Vagina (tissue), 2 donors: ENCODE results near the gene ARHGEF17. TPM values are rescaled to one million over a fixed set of nuclear protein-coding genes. Genes with fewer than 3 reads are reported as not detected.

ENCODE experiments used
- DNase-seq, 2 donors: peaks; one replicate each; pipeline ENCODE4 v3.0.0-alpha.2; 2017; ENCODE audit errors: extremely low spot score in 2 of 2
- H3K27ac ChIP-seq: fragments of 200-600 bp; sonication (generic); one replicate; pipeline ENCODE4 v1.5.1; 2019
- H3K27me3 ChIP-seq: fragments of 200-600 bp; sonication (generic); one replicate; pipeline ENCODE4 v1.5.1; 2019
- H3K36me3 ChIP-seq, 2 donors: fragments of 200-600 bp; sonication (generic); one replicate each; pipeline ENCODE4 v1.5.1; 2017 to 2019
- H3K4me1 ChIP-seq: fragments of 200-600 bp; sonication (generic); one replicate; pipeline ENCODE4 v1.5.1; 2019
- H3K4me3 ChIP-seq, 2 donors: fragments of 200-600 bp; sonication (generic); 1 replicate in 1 of 2; 2 replicates in 1 of 2; pipeline ENCODE4 v1.5.1; 2016 to 2019
- H3K9me3 ChIP-seq: fragments of 200-600 bp; sonication (generic); one replicate; pipeline ENCODE4 v1.5.1; 2019
- POLR2A ChIP-seq, 2 donors: fragments of 450-650 bp; IDR thresholded peaks; one replicate each; pipeline ENCODE4 v1.6.1; 2017; ENCODE audit warnings: antibody characterized with exemption in 2 of 2, mild to moderate bottlenecking in 2 of 2, moderate library complexity in 2 of 2
- POLR2AphosphoS5 ChIP-seq, 2 donors: sonication (generic); formaldehyde crosslinking; IDR thresholded peaks; one replicate each; pipeline ENCODE4 v1.9.0; 2017; ENCODE audit warnings: antibody characterized with exemption in 2 of 2, mild to moderate bottlenecking in 2 of 2, low read depth in 1 of 2; ENCODE audit not compliant: insufficient read depth in 1 of 2
- intact Hi-C: fragments of 100-400 bp; cut with DNase I; formaldehyde crosslinking; loops from one replicate; pipeline ENCODE4 v1.15.1; 2023
- total RNA-seq: library from RNA; depleted of rRNA; stranded (reverse); fragments of >200 nt; gene quantifications from one replicate; pipeline ENCODE4 v1.2.3, GENCODE V29; 2016
- TF ChIP-seq, protein P1 (sequence below), 3 experiments: fragments of 450-650 bp in 2 of 3; fragments of 200-600 bp in 1 of 3; sonication (generic) in 1 of 3; IDR thresholded peaks; one replicate each; pipeline ENCODE4 v1.5.1; 2017 to 2019; ENCODE audit warnings: antibody characterized with exemption in 3 of 3, mild to moderate bottlenecking in 2 of 3, moderate library complexity in 2 of 3

ARHGEF17 gene
- total RNA-seq, 1 donor from 2014 or later, result 32.9 TPM

DNA sequence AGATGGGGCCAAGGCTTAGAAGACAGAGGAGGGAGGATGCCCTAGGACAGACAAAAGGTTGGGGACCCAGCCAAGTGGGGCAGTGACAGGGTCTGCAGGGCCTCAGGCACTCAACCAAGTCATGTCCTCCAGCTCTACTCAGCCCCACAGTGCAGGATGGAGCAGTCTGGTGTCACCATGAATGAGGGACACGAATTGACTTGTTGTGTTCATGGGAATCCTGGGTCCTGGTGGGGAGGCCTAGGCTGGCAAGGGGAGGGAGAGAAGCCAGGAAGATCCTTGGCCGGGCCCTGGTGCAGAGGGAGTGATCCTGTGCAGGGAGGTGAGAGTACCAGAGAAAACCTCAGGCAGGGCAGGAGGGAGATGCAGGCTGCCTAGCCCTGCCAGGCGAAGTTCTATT is 24.0 kb upstream of the ARHGEF17 start:
- intact Hi-C loops, result loop anchor here (10.0 kb wide), 1 partner anchor 99 kb away; no protein-coding TSS in a partner anchor
- Histone ChIP-seq H3K9me3 (no peaks in the 10 kb centered on the region), H3K36me3 (no peaks in the 10 kb centered on the region), H3K27me3 (no peaks in the 10 kb centered on the region), H3K4me1 (peaks cover 5% of the 10 kb centered on the region), H3K27ac (no peak overlapping the region), H3K4me3 (no peak overlapping the region)
- no peak for DNase-seq
- no peak for TF ChIP-seq POLR2A (IDR thresholded peaks at IDR 0.05)
- TF ChIP-seq, protein P1, sequence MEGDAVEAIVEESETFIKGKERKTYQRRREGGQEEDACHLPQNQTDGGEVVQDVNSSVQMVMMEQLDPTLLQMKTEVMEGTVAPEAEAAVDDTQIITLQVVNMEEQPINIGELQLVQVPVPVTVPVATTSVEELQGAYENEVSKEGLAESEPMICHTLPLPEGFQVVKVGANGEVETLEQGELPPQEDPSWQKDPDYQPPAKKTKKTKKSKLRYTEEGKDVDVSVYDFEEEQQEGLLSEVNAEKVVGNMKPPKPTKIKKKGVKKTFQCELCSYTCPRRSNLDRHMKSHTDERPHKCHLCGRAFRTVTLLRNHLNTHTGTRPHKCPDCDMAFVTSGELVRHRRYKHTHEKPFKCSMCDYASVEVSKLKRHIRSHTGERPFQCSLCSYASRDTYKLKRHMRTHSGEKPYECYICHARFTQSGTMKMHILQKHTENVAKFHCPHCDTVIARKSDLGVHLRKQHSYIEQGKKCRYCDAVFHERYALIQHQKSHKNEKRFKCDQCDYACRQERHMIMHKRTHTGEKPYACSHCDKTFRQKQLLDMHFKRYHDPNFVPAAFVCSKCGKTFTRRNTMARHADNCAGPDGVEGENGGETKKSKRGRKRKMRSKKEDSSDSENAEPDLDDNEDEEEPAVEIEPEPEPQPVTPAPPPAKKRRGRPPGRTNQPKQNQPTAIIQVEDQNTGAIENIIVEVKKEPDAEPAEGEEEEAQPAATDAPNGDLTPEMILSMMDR (IDR thresholded peaks at IDR 0.05), result no peak
- TF ChIP-seq POLR2AphosphoS5 (IDR thresholded peaks at IDR 0.05; ENCODE audit: insufficient read depth in 1 of 2, low read depth in 1 of 2), result no peak

DNA sequence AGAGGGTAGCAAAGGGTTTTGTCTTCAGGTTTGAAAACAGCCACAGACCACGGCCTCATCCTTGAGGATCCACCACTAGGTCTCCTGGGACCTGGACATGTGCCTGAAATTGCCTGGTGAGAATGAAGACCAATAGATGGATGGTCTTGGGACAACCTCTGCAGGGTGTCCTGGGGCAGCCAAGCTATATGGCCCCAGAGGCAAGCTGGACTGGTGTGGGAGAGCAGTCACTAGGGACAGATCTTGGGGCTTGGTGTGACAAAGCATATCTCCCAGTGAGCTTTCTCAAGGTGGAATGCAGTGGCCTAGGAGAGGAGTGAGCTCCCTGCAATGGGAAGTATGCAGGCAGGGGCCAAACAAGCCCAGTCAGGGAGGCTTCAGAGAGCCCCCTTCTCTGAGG is 22.4 kb upstream of the ARHGEF17 start:
- no peaks in the 10 kb centered on the region for H3K27me3 ChIP-seq
- DNase-seq, result no peak
- H3K4me3 ChIP-seq, result no peak overlapping the region
- H3K36me3 ChIP-seq, result no peaks in the 10 kb centered on the region
- no peak overlapping the region for H3K27ac ChIP-seq
- peaks cover 12% of the 10 kb centered on the region for H3K4me1 ChIP-seq
- TF ChIP-seq POLR2AphosphoS5 (IDR thresholded peaks at IDR 0.05; ENCODE audit: insufficient read depth in 1 of 2, low read depth in 1 of 2), result no peak
- TF ChIP-seq, protein P1 (IDR thresholded peaks at IDR 0.05), result no peak
- intact Hi-C loops, result loop anchor here (5.0 to 10.0 kb wide), 2 partner anchors 101 to 692 kb away; no protein-coding TSS in a partner anchor
- no peaks in the 10 kb centered on the region for H3K9me3 ChIP-seq

DNA sequence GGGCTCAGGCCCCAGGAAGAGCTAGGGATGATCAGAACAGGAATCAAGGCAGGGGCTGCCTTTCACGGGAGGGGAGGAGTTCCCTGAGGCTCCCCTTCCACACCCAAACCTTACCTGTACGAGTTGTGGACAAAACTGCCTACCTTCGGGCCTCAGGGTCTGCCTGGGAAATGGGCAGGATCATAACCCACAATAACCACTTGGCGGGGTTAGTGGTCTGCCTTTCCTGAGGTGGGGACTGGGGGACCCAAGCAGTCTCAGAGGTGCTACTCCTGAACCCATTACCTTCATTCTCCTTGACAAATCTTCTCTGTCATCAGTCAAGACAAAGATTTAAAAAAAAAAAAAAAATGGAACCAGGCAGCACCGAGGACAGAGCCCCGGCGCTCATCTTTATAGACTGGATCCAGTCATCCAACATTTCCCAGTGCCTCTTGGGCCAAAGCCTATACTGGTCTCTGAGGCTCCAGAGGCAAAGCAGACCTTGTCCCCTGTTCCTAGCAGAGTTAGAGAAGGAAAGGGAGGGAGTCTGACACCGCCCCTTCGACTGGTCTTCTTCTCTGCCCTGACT is 21.8 kb upstream of the ARHGEF17 start:
- Histone ChIP-seq H3K4me1 (peaks cover 12% of the 10 kb centered on the region), H3K9me3 (no peaks in the 10 kb centered on the region), H3K36me3 (no peaks in the 10 kb centered on the region), H3K27me3 (no peaks in the 10 kb centered on the region), H3K27ac (no peak overlapping the region), H3K4me3 (no peak overlapping the region)
- TF ChIP-seq POLR2AphosphoS5 (IDR thresholded peaks at IDR 0.05; ENCODE audit: insufficient read depth in 1 of 2, low read depth in 1 of 2) (no peak), POLR2A (IDR thresholded peaks at IDR 0.05) (no peak)
- TF ChIP-seq, protein P1 (IDR thresholded peaks at IDR 0.05), result no peak
- intact Hi-C loops, result loop anchor here (5.0 to 10.0 kb wide), 2 partner anchors 102 to 691 kb away; no protein-coding TSS in a partner anchor
- no peak for DNase-seq

DNA sequence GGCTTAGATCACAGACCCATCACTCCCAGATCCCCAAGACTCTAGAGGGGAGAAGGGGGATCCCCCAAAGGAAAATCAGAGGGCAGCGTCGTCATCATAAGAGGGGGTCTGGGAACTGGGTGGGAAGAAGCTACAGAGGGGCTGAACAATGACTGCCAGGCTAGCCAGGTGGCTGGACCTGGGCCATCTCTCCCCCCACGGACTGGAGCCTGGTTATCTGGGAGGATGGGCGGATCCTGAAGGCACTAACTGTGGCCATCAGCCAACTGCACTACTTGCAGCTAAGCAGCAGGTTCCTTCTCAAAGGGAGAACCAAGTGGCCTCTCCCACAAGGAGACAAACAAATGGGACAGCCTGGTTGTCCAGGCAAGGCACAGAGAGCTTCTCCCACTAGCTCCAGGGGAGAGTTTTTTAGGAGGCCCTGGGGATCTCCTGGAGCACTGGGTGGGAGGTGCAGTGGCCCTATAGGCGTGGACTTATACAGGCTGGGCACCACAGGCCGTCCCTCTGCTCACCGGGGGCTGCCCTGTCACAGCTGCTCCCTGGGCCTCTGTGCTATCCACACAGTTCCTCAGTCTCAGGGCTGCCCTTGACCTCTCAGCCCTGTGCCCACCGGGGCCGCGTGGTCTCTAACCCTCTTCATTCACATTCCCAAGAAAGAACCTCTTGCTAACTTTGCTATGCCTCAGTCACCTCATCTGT is 20.5 kb upstream of the ARHGEF17 start:
- Histone ChIP-seq H3K4me3 (no peak overlapping the region), H3K27ac (no peak overlapping the region), H3K36me3 (no peaks in the 10 kb centered on the region), H3K4me1 (peaks cover 12% of the 10 kb centered on the region), H3K27me3 (no peaks in the 10 kb centered on the region), H3K9me3 (no peaks in the 10 kb centered on the region)
- intact Hi-C loops, result loop anchor here (5.0 to 10.0 kb wide), 2 partner anchors 103 to 690 kb away; no protein-coding TSS in a partner anchor
- TF ChIP-seq, protein P1 (IDR thresholded peaks at IDR 0.05), result no peak
- no peak for TF ChIP-seq POLR2A (IDR thresholded peaks at IDR 0.05)
- no peak for TF ChIP-seq POLR2AphosphoS5 (IDR thresholded peaks at IDR 0.05; ENCODE audit: insufficient read depth in 1 of 2, low read depth in 1 of 2)
- DNase-seq, result no peak
